K562 (cell line): ENCODE measurements around the gene PPM1M. TPM values are rescaled to one million over a fixed set of nuclear protein-coding genes. Genes with fewer than 3 reads are reported as not detected.

Source experiments
- ATAC-seq: fragments of 200-7000 bp; cut with Tn5 transposase; 3 replicates; pipeline ENCODE4 v1.9.1; 2020; ENCODE audit warnings: moderate library complexity
- BruUV-seq: library from RNA; stranded (reverse); fragments of 400-500 nt; replicated peaks from 2 replicates; lab custom pipeline; 2021; lab: Mats Ljungman, UMichigan
- CTCF ChIA-PET: fragments of 300-600 bp; formaldehyde crosslinking; extraction: SDS; loops from one replicate; lab custom pipeline; 2021; ENCODE audit warnings: low intra/inter-chr PET ratio; lab: Yijun Ruan, JAX
- POLR2A ChIA-PET: fragments of 300-600, 350-650 bp; sonication (Branson Sonifier 250); formaldehyde crosslinking; extraction: SDS; loops from one replicate; lab custom pipeline; 2021; ENCODE audit warnings: antibody characterized with exemption, inconsistent platforms; lab: Yijun Ruan, JAX
- DNase-seq, 4 experiments: peaks; one replicate each; pipeline versions ENCODE4 v3.0.0 to v3.0.0-alpha.2; 2011 to 2018; ENCODE audit warnings: low spot score in 3 of 4, mixed read lengths in 3 of 4; ENCODE audit errors: extremely low read depth in 1 of 4
- FAIRE-seq: peaks from 2 replicates; lab custom pipeline; 2011; peaks lifted over from hg19 to GRCh38; lab: Jason Lieb, UNC
- H2AFZ ChIP-seq: 2 replicates; pipeline ENCODE4 v1.6.0; 2011; ENCODE audit warnings: low read depth, low read length, control low read depth, inconsistent platforms
- H3K27ac ChIP-seq: fragments of 200-600 bp; 3 replicates; pipeline ENCODE4 v1.8.0; 2011; ENCODE audit warnings: low read depth, mild to moderate bottlenecking, control low read depth, inconsistent platforms, low read length, moderate library complexity, mixed read lengths; ENCODE audit errors: extremely low read depth
- H3K27me3 ChIP-seq, 2 experiments: fragments of 300-600 bp in 1 of 2; 2 replicates in 1 of 2; 3 replicates in 1 of 2; pipeline versions ENCODE4 v1.6.0 to v1.8.0; 2011; ENCODE audit warnings: inconsistent platforms in 2 of 2, low read length in 2 of 2, mild to moderate bottlenecking in 1 of 2, mixed read lengths in 1 of 2, moderate library complexity in 1 of 2; ENCODE audit not compliant: control insufficient read depth in 2 of 2, insufficient read depth in 2 of 2
- H3K36me3 ChIP-seq: fragments of 300-600 bp; 3 replicates; pipeline ENCODE4 v1.8.0; 2011; ENCODE audit warnings: mild to moderate bottlenecking, low read length, inconsistent platforms; ENCODE audit not compliant: control insufficient read depth, insufficient read depth
- H3K4me1 ChIP-seq, 2 experiments: fragments of 200-600 bp in 1 of 2; replicated peaks in 1 of 2; 2 replicates in 1 of 2; 3 replicates in 1 of 2; pipeline versions ENCODE4 v1.5.1 to v1.8.0; 2011; ENCODE audit warnings: inconsistent platforms in 2 of 2, low read length in 2 of 2, mild to moderate bottlenecking in 1 of 2, mixed read lengths in 1 of 2, moderate library complexity in 1 of 2; ENCODE audit not compliant: control insufficient read depth in 2 of 2, insufficient read depth in 2 of 2
- H3K4me2 ChIP-seq: 2 replicates; pipeline ENCODE4 v1.6.1; 2011; ENCODE audit warnings: low read length, control low read depth, inconsistent platforms, mixed read lengths; ENCODE audit not compliant: insufficient read depth
- H3K4me3 ChIP-seq: fragments of 200-600 bp; sonication (generic), shearing (Covaris generic); 2 replicates; pipeline ENCODE4 v1.5.1; 2016; ENCODE audit warnings: control low read depth, inconsistent platforms
- H3K79me2 ChIP-seq: fragments of 200-600 bp; 3 replicates; pipeline ENCODE4 v1.8.0; 2011; ENCODE audit warnings: low read length, inconsistent platforms; ENCODE audit not compliant: control insufficient read depth, insufficient read depth
- H3K9ac ChIP-seq, 2 experiments: 2 replicates each; pipeline versions ENCODE4 v1.6.0 to v1.6.1; 2011; ENCODE audit warnings: low read depth in 2 of 2, low read length in 2 of 2, control low read depth in 1 of 2, inconsistent platforms in 1 of 2, mild to moderate bottlenecking in 1 of 2, mixed read lengths in 1 of 2; ENCODE audit not compliant: insufficient read depth in 1 of 2
- H3K9me1 ChIP-seq: one replicate; pipeline ENCODE4 v1.6.0; 2011; ENCODE audit warnings: inconsistent platforms, mild to moderate bottlenecking, low read length, moderate library complexity; ENCODE audit not compliant: control insufficient read depth, insufficient read depth
- H3K9me3 ChIP-seq: replicated peaks from 2 replicates; pipeline ENCODE4 v1.5.1; 2011; ENCODE audit warnings: low read depth, low read length, inconsistent platforms; ENCODE audit not compliant: control insufficient read depth, insufficient read depth
- H4K20me1 ChIP-seq: replicated peaks from 2 replicates; pipeline ENCODE4 v1.6.1; 2011; ENCODE audit warnings: low read length, inconsistent platforms, mixed read lengths; ENCODE audit not compliant: control insufficient read depth, insufficient read depth
- ASH1L ChIP-seq: fragments of 450-650 bp; IDR thresholded peaks from 2 replicates; pipeline ENCODE4 v1.6.1; 2018; ENCODE audit warnings: borderline replicate concordance, mild to moderate bottlenecking, low read depth; ENCODE audit not compliant: partially characterized antibody
- CTBP1 ChIP-seq: fragments of 450-650 bp; IDR thresholded peaks from 2 replicates; pipeline ENCODE4 v1.6.1; 2016; ENCODE audit warnings: borderline replicate concordance
- RBFOX2 ChIP-seq: fragments of 200-400 bp; formaldehyde crosslinking; IDR thresholded peaks from 2 replicates; pipeline ENCODE4 v1.6.1; 2017; ENCODE audit warnings: low read depth, mild to moderate bottlenecking, low read length, moderate library complexity
- WGBS: fragments of 100-300 bp; shearing (Covaris generic); methylation state at CpG from one replicate; pipeline ENCODE4 v1.1.6; 2016; ENCODE audit warnings: low coverage, mixed read lengths; ENCODE audit not compliant: insufficient coverage; ENCODE audit errors: missing lambda C conversion rate; 5-methylcytosine and 5-hydroxymethylcytosine counted together
- in situ Hi-C: fragments of 300-500 bp; cut with MboI; formaldehyde crosslinking; loops from 4 replicates; pipeline ENCODE4 v1.15.0; 2018; ENCODE audit warnings: inconsistent platforms, mixed read lengths
- intact Hi-C: fragments of 100-400 bp; cut with micrococcal nuclease; formaldehyde crosslinking; loops from 2 replicates; pipeline ENCODE4 v1.14.2; 2022
- polyA plus RNA-seq, 8 experiments: library from polyadenylated mRNA; depleted of rRNA in 4 of 8; stranded (reverse) in 5 of 8; unstranded in 3 of 8; fragments of >200 nt; fragmentation: Nextera tagmentation in 2 of 8; fragmentation: Illumina TruSeq in 1 of 8; extraction: Ambion mirVana in 2 of 8; extraction: Trizol in 1 of 8; gene quantifications; 2 replicates each; pipeline versions ENCODE4 v1.2.1 to v1.2.3, GENCODE V29; 2011 to 2014; ENCODE audit warnings: inconsistent platforms in 1 of 8, missing spikeins in 1 of 8
- total RNA-seq, 7 experiments: library from RNA; depleted of rRNA in 6 of 7; stranded (reverse); fragments of >200 nt in 6 of 7; fragmentation: Illumina TruSeq in 2 of 7; extraction: Trizol in 2 of 7; gene quantifications; 2 replicates each; pipeline versions ENCODE4 v1.2.1 to v1.2.3, GENCODE V29; 2011 to 2021; ENCODE audit warnings: low replicate concordance in 1 of 7
- TF ChIP-seq, protein P1 (sequence below), 2 experiments: fragments of 450-650 bp; formaldehyde crosslinking in 1 of 2; IDR thresholded peaks; 2 replicates each; pipeline versions ENCODE4 v1.4.0 to v1.6.1; 2014 to 2020; ENCODE audit warnings: mild to moderate bottlenecking in 2 of 2, borderline replicate concordance in 1 of 2, low read depth in 1 of 2

Gene PPM1M
- total and polyA plus RNA-seq, 9 of the 15 experiments (the other 6 are each of a cell fraction or from before 2014, with no cell fraction given), result 1.4 to 9.2 (median 4.4) TPM

GRCh38 chr3:52218937-52219650 is 26.5 kb upstream of the PPM1M start:
- ChIA-PET CTCF (interaction anchor here (0.8 kb wide), 1 partner anchor 119 kb away, joined by 3 read pairs; no protein-coding TSS in a partner anchor), POLR2A (no interaction called here)
- no peaks in the 10 kb centered on the region for H3K79me2 ChIP-seq
- DNase-seq, result no peak
- no peaks in the 10 kb centered on the region for H3K9me1 ChIP-seq
- intact Hi-C loops (no loop called here), in situ Hi-C loops (no loop called here)
- no peak overlapping the region for H3K27ac ChIP-seq
- H3K4me1 ChIP-seq, result peaks cover 27 to 52% of the 10 kb centered on the region in 2 experiments
- H2AFZ ChIP-seq, result peak overlapping the region; percentile 74
- H3K9ac ChIP-seq, result peak overlapping the region in 1 of 2 experiments; percentile 84; a peak in 3 of 4 replicates
- H4K20me1 ChIP-seq, result no peaks in the 10 kb centered on the region
- no peak for ATAC-seq
- TF ChIP-seq, protein P1, sequence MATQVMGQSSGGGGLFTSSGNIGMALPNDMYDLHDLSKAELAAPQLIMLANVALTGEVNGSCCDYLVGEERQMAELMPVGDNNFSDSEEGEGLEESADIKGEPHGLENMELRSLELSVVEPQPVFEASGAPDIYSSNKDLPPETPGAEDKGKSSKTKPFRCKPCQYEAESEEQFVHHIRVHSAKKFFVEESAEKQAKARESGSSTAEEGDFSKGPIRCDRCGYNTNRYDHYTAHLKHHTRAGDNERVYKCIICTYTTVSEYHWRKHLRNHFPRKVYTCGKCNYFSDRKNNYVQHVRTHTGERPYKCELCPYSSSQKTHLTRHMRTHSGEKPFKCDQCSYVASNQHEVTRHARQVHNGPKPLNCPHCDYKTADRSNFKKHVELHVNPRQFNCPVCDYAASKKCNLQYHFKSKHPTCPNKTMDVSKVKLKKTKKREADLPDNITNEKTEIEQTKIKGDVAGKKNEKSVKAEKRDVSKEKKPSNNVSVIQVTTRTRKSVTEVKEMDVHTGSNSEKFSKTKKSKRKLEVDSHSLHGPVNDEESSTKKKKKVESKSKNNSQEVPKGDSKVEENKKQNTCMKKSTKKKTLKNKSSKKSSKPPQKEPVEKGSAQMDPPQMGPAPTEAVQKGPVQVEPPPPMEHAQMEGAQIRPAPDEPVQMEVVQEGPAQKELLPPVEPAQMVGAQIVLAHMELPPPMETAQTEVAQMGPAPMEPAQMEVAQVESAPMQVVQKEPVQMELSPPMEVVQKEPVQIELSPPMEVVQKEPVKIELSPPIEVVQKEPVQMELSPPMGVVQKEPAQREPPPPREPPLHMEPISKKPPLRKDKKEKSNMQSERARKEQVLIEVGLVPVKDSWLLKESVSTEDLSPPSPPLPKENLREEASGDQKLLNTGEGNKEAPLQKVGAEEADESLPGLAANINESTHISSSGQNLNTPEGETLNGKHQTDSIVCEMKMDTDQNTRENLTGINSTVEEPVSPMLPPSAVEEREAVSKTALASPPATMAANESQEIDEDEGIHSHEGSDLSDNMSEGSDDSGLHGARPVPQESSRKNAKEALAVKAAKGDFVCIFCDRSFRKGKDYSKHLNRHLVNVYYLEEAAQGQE (IDR thresholded peaks at IDR 0.05; ENCODE audit: borderline replicate concordance), result 0 out of 2 replicates have a peak, but pooled peaks have one; percentile 21
- TF ChIP-seq, protein P1 (CRISPR knock-in tag; IDR thresholded peaks at IDR 0.05; ENCODE audit: low read depth), result no peak
- TF ChIP-seq CTBP1 (no peak), ASH1L (no peak), RBFOX2 (peak; percentile 2; the same call in 1 of the 2 replicates)
- no peaks in the 10 kb centered on the region for H3K9me3 ChIP-seq
- H3K27me3 ChIP-seq, result no peaks in the 10 kb centered on the region
- BruUV-seq, result no TSS peak
- H3K36me3 ChIP-seq, result peaks cover 11% of the 10 kb centered on the region
- H3K4me3 ChIP-seq, result no peak overlapping the region
- peak overlapping the region; percentile 59 for H3K4me2 ChIP-seq
- no peak for FAIRE-seq
- 44% methylated on average over 5 of the region's 6 CpGs for WGBS
